Activated naive CD4-positive, alpha-beta T cell treated with anti-CD3 and anti-CD28 coated beads, Interleukin-2, amount 10 ng/mL, durations not matched to agents 5 hours and 36 hours (primary cell): ENCODE measurements around the gene ACOT8. TPM values are rescaled to one million over a fixed set of nuclear protein-coding genes. Genes with fewer than 3 reads are reported as not detected.

Experiments used
- total RNA-seq, 2 experiments: library from RNA; stranded (reverse); gene quantifications; one replicate each; pipeline ENCODE4 v1.2.3, GENCODE V29; 2021

Gene ACOT8
- total RNA-seq: 10 to 100 TPM; 29.6 to 32.8 TPM

GRCh38 chr20:45857114-45857881 is at the start of gene ACOT8, which contains the start of gene ZSWIM3:
ACOT8 (minus strand) TSS chr20:45857392; CDS start chr20:45857315, 77 bp downstream.
ZSWIM3 (plus strand) TSS chr20:45857614; CDS start chr20:45857826, 212 bp downstream.

GRCh38 chr20:45890985-45891983 is 34.1 kb upstream of the ACOT8 start, which contains the start of the genes CTSA and NEURL2:
CTSA (plus strand) TSS chr20:45891335; CDS start chr20:45891569, 234 bp downstream.
NEURL2 (minus strand) TSS chr20:45891208; CDS start chr20:45890991, 217 bp downstream.

GRCh38 chr20:45887346-45887715 is 30.1 kb upstream of the ACOT8 start, which contains the start of gene SPATA25:
SPATA25 (minus strand) TSS chr20:45887622; CDS start chr20:45887590, 32 bp downstream.

DNA sequence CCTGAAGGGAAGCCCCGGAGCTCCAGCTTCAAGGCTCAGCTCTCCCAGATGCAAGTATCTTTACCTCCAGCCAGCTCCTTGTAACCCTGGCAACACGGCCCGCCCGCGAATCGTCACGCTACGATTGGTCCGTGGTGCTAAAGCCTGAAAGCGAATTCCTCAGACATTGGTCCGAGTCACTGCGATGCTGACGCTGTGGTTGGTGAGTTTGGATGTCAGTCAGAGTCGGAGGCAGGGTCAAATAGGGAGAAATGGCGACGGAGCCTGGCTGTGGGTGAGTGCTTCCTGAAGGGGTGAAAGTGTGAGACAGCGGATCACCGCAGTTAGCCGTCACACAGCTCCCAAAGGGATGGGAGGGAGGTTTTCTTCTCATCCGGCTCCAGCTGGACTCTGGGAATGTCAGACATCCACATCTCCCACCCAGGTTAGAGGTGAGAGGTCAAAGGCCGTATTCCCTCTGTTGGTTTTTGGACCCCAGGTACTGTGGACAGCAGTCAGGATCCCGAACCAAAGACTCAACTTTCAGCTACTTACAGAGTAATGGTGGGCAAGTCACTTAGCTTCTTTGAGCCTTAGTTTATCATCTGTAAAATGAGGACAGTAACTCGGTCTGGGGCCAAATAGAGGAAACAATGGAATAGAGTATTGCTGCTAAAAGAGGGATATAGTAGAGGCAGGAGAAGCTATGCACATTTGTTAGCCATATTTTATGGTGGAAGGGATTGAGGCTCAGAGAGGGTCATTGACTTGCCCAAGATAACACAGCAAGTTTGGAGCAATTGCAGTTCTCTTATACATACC is 24.0 kb upstream of the ACOT8 start, which contains the start of gene ZSWIM1:
Gene ZSWIM1 (plus strand): TSS at position 240 of the 801 bp plus-strand sequence. CDS start 1,366 bp downstream, outside the sequence.

DNA sequence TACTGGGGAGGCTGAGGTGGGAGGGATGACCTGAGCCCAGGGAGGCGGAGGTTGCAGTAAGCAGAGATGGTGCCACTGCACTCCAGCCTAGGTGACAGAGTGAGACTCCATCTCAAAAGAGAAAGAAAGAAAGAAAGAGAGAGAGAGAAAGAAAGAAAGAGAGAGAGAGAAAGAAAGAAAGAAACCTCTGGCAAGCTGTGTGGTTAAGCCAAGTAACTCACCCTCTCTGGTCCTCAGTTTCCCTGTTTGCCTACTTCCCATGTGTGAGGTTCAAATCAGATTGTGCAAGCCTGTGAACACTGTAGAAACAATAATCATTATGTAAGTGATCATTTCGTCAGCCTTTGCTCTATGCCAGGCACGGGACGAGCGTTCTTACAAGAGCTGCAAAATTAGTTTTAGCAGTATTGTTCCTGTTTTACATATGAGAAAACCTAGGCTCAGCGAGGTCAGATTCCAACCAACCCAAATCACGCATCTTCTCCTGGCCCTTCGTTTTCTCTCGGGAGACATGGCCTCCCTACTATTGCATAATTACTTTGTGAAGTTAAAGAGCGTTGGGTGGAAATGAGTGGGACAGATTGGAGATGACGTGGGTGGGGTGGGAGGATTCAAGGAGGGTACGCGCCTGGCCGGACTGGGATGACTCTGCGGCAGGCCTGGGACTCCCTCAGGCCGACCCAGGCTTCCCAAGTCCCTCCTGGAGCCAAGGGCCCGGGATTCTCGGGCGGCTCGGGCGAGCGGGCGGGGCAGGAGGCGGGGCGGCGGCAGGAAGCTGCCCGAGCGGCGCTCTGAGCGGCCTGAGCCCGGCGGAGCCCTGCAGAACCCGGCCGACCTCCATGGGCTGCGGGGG is 23.9 kb downstream of the ACOT8 start, which contains the start of gene SNX21:
Gene SNX21 (plus strand): TSS at position 770 of the 853 bp plus-strand sequence. CDS start 121 bp downstream, outside the sequence.

GRCh38 chr20:45827030-45827652 is 30.1 kb downstream of the ACOT8 start, which contains the start of gene TNNC2:
TNNC2 (minus strand) TSS chr20:45827312; CDS start chr20:45827248, 64 bp downstream.

DNA sequence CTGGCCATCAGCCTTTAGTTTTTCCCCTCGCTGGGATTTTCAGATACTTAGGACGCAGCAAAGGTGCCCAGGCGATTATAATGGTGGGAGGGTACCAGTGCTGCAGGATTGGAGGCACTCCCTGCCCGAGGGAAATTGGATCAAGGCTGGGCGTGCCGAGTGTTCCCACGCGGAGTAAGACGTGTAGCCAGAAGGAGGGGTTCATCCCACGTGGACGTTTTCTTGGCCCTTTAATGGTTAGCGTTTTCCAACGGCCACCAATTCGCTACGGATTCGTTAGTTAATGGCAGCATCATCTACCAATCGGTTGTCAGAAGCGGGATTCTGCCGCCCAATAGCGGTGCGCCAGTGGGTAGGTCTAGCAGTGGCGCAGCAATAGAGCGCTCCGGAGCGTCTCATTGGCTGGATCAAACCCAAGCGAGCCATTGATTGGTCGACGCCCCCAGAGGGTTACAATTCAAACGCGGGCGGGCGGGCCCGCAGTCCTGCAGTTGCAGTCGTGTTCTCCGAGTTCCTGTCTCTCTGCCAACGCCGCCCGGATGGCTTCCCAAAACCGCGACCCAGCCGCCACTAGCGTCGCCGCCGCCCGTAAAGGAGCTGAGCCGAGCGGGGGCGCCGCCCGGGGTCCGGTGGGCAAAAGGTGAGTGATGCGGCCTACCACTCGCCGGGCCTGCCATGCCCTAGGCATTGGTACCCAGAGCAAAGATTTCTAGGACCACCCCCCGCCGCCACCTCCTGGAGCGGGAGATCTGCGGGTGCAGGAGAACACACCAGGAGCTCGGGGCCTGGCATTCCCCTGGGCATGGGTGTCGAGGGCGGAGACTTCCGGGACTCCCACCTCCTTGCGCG is 44.8 kb downstream of the ACOT8 start, which contains the start of gene UBE2C:
Gene UBE2C (plus strand): TSS at position 488 of the 849 bp plus-strand sequence. CDS start 52 bp downstream, at position 540.

Other genes with a start within 250 kb of the ACOT8 start
- not detected for gene WFDC10A, start 227.7 kb downstream of the ACOT8 start, total RNA-seq
- not detected for gene WFDC9, start 226.1 kb downstream of the ACOT8 start, total RNA-seq
- not detected for gene WFDC11, start 187.2 kb downstream of the ACOT8 start, total RNA-seq
- not detected for gene WFDC13, start 155.4 kb downstream of the ACOT8 start, total RNA-seq
- not detected for gene WFDC10B, start 152.4 kb downstream of the ACOT8 start, total RNA-seq
- gene SPINT4, start 135.0 kb downstream of the ACOT8 start, total RNA-seq: not detected
- gene WFDC3, start 65.5 kb downstream of the ACOT8 start, total RNA-seq: not detected
- gene DNTTIP1, start 65.4 kb downstream of the ACOT8 start, total RNA-seq: 10 to 100 TPM; 27.8 to 28.2 TPM
- 100 to 1,000 TPM; 135 to 141 TPM for gene UBE2C, start 44.7 kb downstream of the ACOT8 start, total RNA-seq
- gene TNNC2, start 30.1 kb downstream of the ACOT8 start, total RNA-seq: not detected
- under 1 TPM; 0.55 to 0.70 TPM for gene SNX21, start 23.6 kb downstream of the ACOT8 start, total RNA-seq
- 1 to 10 TPM; 5.6 to 6.6 TPM for gene ZSWIM3, start 222 bp upstream of the ACOT8 start, total RNA-seq
- gene ZSWIM1, start 23.8 kb upstream of the ACOT8 start, total RNA-seq: 1 to 10 TPM; 9.3 to 9.7 TPM
- 1 to 10 TPM in 1 of 2 experiments, under 1 TPM in 1; 0.96 to 2.5 TPM for gene SPATA25, start 30.2 kb upstream of the ACOT8 start, total RNA-seq
- gene NEURL2, start 33.8 kb upstream of the ACOT8 start, total RNA-seq: 1 to 10 TPM; 2.0 to 2.9 TPM
- 10 to 100 TPM; 56.9 to 57.5 TPM for gene CTSA, start 33.9 kb upstream of the ACOT8 start, total RNA-seq
- under 1 TPM; 0.43 to 0.50 TPM for gene PLTP, start 54.8 kb upstream of the ACOT8 start, total RNA-seq
- 10 to 100 TPM; 46.3 to 46.8 TPM for gene PCIF1, start 77.3 kb upstream of the ACOT8 start, total RNA-seq
- gene ZNF335, start 114.8 kb upstream of the ACOT8 start, total RNA-seq: 10 to 100 TPM; 34.9 to 35.0 TPM
- not detected for gene MMP9, start 151.5 kb upstream of the ACOT8 start, total RNA-seq
- gene SLC12A5, start 171.8 kb upstream of the ACOT8 start, total RNA-seq: under 1 TPM; 0.17 to 0.88 TPM
- 10 to 100 TPM; 26.4 to 28.3 TPM for gene NCOA5, start 232.6 kb upstream of the ACOT8 start, total RNA-seq